Kidney (tissue), 14 donors: ENCODE results near the gene FAXC. TPM values are rescaled to one million over a fixed set of nuclear protein-coding genes. Genes with fewer than 3 reads are reported as not detected.

ENCODE experiments used
- DNase-seq, 5 donors: peaks; one replicate each; pipeline ENCODE4 v3.0.0-alpha.2; 2013 to 2020
- FAIRE-seq: peaks from 2 replicates; lab custom pipeline; 2012; peaks lifted over from hg19 to GRCh38; lab: Jason Lieb, UNC
- H3K27ac ChIP-seq, 2 donors: one replicate each; pipeline ENCODE4 v1.7.0; 2013; ENCODE audit warnings: low read depth in 2 of 2, low read length in 2 of 2, inconsistent platforms in 1 of 2
- H3K27me3 ChIP-seq: one replicate; pipeline ENCODE4 v1.7.1; 2013; ENCODE audit warnings: low read length, inconsistent platforms; ENCODE audit not compliant: control insufficient read depth, insufficient read depth
- H3K36me3 ChIP-seq, 3 donors: one replicate each; pipeline versions ENCODE4 v1.7.0 to v1.7.1; 2013; ENCODE audit warnings: low read length in 3 of 3, control low read depth in 1 of 3, inconsistent platforms in 1 of 3; ENCODE audit not compliant: insufficient read depth in 3 of 3, control insufficient read depth in 2 of 3
- H3K4me1 ChIP-seq, 3 donors: one replicate each; pipeline versions ENCODE4 v1.7.0 to v1.7.1; 2013; ENCODE audit warnings: low read length in 3 of 3, inconsistent platforms in 1 of 3, low read depth in 1 of 3; ENCODE audit not compliant: control insufficient read depth in 2 of 3, insufficient read depth in 2 of 3
- H3K4me3 ChIP-seq, 3 donors: one replicate each; pipeline versions ENCODE4 v1.7.0 to v1.8.1; 2013; ENCODE audit warnings: low read length in 3 of 3, control low read depth in 1 of 3, inconsistent platforms in 1 of 3
- H3K9ac ChIP-seq, 3 donors: one replicate each; pipeline versions ENCODE4 v1.7.0 to v1.7.1; 2013; ENCODE audit warnings: low read length in 3 of 3, control low read depth in 1 of 3, inconsistent platforms in 1 of 3
- H3K9me3 ChIP-seq, 3 donors: one replicate each; pipeline versions ENCODE4 v1.7.0 to v1.7.1; 2013; ENCODE audit warnings: low read length in 3 of 3, control low read depth in 1 of 3, inconsistent platforms in 1 of 3; ENCODE audit not compliant: control insufficient read depth in 2 of 3, insufficient read depth in 1 of 3
- intact Hi-C: fragments of 100-400 bp; cut with DNase I; formaldehyde crosslinking; loops from one replicate; pipeline ENCODE4 v1.11.1; 2022
- polyA plus RNA-seq: library from polyadenylated mRNA; stranded (reverse); fragments of 350-450 nt; fragmentation: Illumina TruSeq; extraction: RNeasy Lipid Tissue Mini Kit (QIAGEN cat#74804); gene quantifications from one replicate; pipeline ENCODE4 v1.2.3, GENCODE V29; 2014; ENCODE audit warnings: low read depth, low replicate concordance; ENCODE audit not compliant: insufficient read depth
- total RNA-seq: library from RNA; stranded (reverse); fragmentation: NEBNext Ultra II Directional; extraction: Animal tissue kit (Norgen Biotek cat#: 25700); gene quantifications from one replicate; pipeline ENCODE4 v1.2.1, GENCODE V29; 2021
- TF ChIP-seq, protein P1 (sequence below): IDR thresholded peaks from 3 replicates; pipeline ENCODE4 v1.5.1; 2012; ENCODE audit warnings: mild to moderate bottlenecking, moderate library complexity, borderline replicate concordance; ENCODE audit not compliant: insufficient read depth; ENCODE audit errors: extremely low read depth
- donor health status: control.
- donor health status: control.
- donor health status: control.
- donor health status: control.
- donor health status: control.
- donor health status: DM: yes; HTN: yes; CAD: no.
- donor health status: Normal renal cell carcinoma (clear cell type).

Gene FAXC
- total and polyA plus RNA-seq, 2 donors from 2014 or later = 1.4 to 3.3 TPM

DNA sequence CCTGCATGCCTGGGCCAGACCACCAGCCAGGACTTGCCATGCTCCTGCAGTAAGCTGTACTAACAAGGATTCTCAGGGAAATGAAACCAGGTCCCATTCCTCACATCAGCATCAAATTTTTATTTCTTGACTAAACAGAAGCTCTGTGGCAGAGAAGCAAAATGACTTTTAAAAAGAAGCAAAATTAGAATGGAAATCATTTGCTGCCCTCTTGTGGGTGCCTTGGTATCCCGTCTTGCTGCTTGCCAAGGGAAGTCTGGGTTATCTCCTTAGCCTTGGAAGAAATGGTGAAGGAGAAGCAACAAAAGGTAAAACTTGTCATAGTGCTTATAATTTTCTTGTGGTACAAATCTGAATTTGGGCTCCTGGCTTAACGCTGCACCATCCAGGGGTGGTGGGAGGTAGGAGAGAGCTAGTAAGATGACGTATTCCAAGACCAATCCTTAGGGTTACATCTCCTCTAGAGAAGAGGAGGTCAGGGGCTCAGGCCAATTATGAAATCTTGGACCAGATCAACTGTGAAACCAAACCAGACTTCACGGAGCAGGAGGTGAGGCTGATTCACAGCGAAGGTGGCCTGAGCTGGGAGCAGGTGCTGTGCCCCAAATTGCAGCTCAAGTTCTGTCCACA, 107.5 kb downstream of the FAXC start:
- no peak overlapping the region for H3K27ac ChIP-seq
- no peak overlapping the region for H3K9ac ChIP-seq
- FAIRE-seq (no peak), DNase-seq (peak in 3 of 5 donors; percentile 40 to 51 (median 48))
- no peaks in the 10 kb centered on the region for H3K9me3 ChIP-seq
- no peaks in the 10 kb centered on the region for H3K4me1 ChIP-seq
- no peak overlapping the region for H3K4me3 ChIP-seq
- H3K27me3 ChIP-seq = no peaks in the 10 kb centered on the region
- no peaks in the 10 kb centered on the region for H3K36me3 ChIP-seq
- TF ChIP-seq, protein P1, sequence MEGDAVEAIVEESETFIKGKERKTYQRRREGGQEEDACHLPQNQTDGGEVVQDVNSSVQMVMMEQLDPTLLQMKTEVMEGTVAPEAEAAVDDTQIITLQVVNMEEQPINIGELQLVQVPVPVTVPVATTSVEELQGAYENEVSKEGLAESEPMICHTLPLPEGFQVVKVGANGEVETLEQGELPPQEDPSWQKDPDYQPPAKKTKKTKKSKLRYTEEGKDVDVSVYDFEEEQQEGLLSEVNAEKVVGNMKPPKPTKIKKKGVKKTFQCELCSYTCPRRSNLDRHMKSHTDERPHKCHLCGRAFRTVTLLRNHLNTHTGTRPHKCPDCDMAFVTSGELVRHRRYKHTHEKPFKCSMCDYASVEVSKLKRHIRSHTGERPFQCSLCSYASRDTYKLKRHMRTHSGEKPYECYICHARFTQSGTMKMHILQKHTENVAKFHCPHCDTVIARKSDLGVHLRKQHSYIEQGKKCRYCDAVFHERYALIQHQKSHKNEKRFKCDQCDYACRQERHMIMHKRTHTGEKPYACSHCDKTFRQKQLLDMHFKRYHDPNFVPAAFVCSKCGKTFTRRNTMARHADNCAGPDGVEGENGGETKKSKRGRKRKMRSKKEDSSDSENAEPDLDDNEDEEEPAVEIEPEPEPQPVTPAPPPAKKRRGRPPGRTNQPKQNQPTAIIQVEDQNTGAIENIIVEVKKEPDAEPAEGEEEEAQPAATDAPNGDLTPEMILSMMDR = peak; percentile 53
- intact Hi-C loops = no loop called here

DNA sequence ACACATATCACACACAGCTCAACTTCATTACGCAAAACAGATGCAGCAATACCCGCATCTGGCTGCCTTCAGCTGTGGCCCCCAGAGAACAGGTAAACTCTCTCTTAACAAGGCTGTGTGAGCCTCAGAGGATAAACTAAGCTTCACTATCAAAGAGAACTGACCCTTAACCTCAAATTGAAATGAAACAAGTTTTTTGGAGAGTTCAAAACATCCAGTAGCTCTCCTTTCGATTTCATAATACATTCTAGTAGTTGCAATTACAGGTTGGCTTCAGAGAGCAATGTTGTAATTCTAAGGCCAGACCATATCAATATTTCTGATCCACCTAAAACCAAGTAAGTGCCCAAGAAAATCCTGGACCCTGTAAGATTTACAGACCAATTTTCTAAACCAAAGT, 113.5 kb downstream of the FAXC start:
- Histone ChIP-seq H3K36me3 (no peaks in the 10 kb centered on the region), H3K27me3 (no peaks in the 10 kb centered on the region), H3K4me1 (no peaks in the 10 kb centered on the region), H3K27ac (no peak overlapping the region), H3K4me3 (no peak overlapping the region), H3K9ac (no peak overlapping the region), H3K9me3 (no peaks in the 10 kb centered on the region)
- FAIRE-seq = no peak
- no peak for DNase-seq
- TF ChIP-seq, protein P1 = no peak
- intact Hi-C loops = no loop called here

DNA sequence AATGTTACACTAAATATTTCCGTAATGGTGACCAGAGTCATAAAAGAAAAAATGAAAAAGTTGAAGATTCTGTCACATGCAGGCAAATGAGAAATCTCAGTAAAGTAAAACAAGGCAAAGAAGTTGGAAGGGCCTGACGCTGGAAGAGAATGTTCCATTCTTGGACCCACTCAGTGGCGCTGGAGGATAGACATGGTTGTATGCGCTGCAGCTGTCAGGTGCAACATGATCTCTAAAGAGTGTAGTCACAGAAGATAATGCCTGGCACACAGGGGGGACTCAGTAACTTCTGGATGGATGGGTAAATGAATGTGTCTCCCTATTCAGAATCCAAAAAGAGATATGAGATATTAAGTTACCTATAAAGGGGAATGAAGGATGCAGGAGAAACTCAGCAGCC, 116.3 kb downstream of the FAXC start:
- TF ChIP-seq, protein P1 = no peak
- Histone ChIP-seq H3K36me3 (no peaks in the 10 kb centered on the region), H3K4me3 (no peak overlapping the region), H3K4me1 (no peaks in the 10 kb centered on the region), H3K27me3 (no peaks in the 10 kb centered on the region), H3K9ac (no peak overlapping the region), H3K27ac (no peak overlapping the region), H3K9me3 (no peaks in the 10 kb centered on the region)
- DNase-seq (no peak), FAIRE-seq (no peak)
- intact Hi-C loops = no loop called here
